K562 (cell line): ENCODE measurements around the gene USP15. TPM values are rescaled to one million over a fixed set of nuclear protein-coding genes. Genes with fewer than 3 reads are reported as not detected.

Experiments
- ATF3 ChIP-seq, 2 experiments: fragments of 450-650 bp in 1 of 2; sonication (generic) in 1 of 2; formaldehyde crosslinking in 1 of 2; IDR thresholded peaks in 1 of 2; conservative IDR thresholded peaks in 1 of 2; 2 replicates each; pipeline versions ENCODE4 v1.6.1 to v1.8.1; 2016 to 2023; ENCODE audit warnings: mild to moderate bottlenecking in 2 of 2, moderate library complexity in 2 of 2, inconsistent platforms in 1 of 2, missing genetic modification reagents in 1 of 2
- ELK1 ChIP-seq: sonication (generic); formaldehyde crosslinking; IDR thresholded peaks from 2 replicates; pipeline ENCODE4 v1.8.1; 2022; ENCODE audit warnings: missing genetic modification reagents
- FOXP1 ChIP-seq: sonication (generic); formaldehyde crosslinking; IDR thresholded peaks from 2 replicates; pipeline ENCODE4 v1.8.0; 2022; ENCODE audit warnings: mild to moderate bottlenecking, missing genetic modification reagents
- HDAC8 ChIP-seq: fragments of 450-650 bp; IDR thresholded peaks from 2 replicates; pipeline ENCODE4 v1.6.1; 2016; ENCODE audit warnings: mild to moderate bottlenecking, missing genetic modification characterization, moderate library complexity, missing compliant biosample characterization
- MTF1 ChIP-seq: fragments of 250-450 bp; sonication (Bioruptor Pico); IDR thresholded peaks from 2 replicates; pipeline ENCODE4 v1.9.0; 2021; ENCODE audit warnings: moderate library complexity, mild to moderate bottlenecking, inconsistent platforms, borderline replicate concordance
- NFIX ChIP-seq: fragments of 250-450 bp; sonication (Bioruptor Pico); IDR thresholded peaks from 2 replicates; pipeline ENCODE4 v1.4.0; 2020; ENCODE audit warnings: low read depth, mild to moderate bottlenecking, moderate library complexity
- RB1 ChIP-seq: fragments of 450-650 bp; IDR thresholded peaks from 2 replicates; pipeline ENCODE4 v1.6.1; 2017; ENCODE audit warnings: low read depth, mild to moderate bottlenecking
- RBM34 ChIP-seq: fragments of 200-400 bp; formaldehyde crosslinking; IDR thresholded peaks from 2 replicates; pipeline ENCODE4 v1.6.1; 2018; ENCODE audit warnings: low read length, borderline replicate concordance; ENCODE audit not compliant: insufficient read depth
- SMARCC2 ChIP-seq: fragments of 450-650 bp; IDR thresholded peaks from 2 replicates; pipeline ENCODE4 v1.6.1; 2017; ENCODE audit warnings: antibody characterized with exemption, moderate library complexity, mild to moderate bottlenecking, low read depth
- ZC3H11A ChIP-seq: IDR thresholded peaks from 2 replicates; pipeline ENCODE4 v1.6.1; 2012; ENCODE audit warnings: low read depth, low read length, improper control_type of control experiment
- ZHX1 ChIP-seq: fragments of 150-350 bp; conservative IDR thresholded peaks from 2 replicates; pipeline ENCODE4 v1.6.1; 2014; ENCODE audit warnings: low read length
- ZNF318 ChIP-seq, 2 experiments: fragments of 450-650 bp; IDR thresholded peaks; 2 replicates each; pipeline ENCODE4 v1.6.1; 2016; ENCODE audit warnings: mild to moderate bottlenecking in 2 of 2, borderline replicate concordance in 1 of 2, low read depth in 1 of 2, moderate library complexity in 1 of 2
- ZNF408 ChIP-seq: fragments of 250-450 bp; sonication (Bioruptor Pico); IDR thresholded peaks from 2 replicates; pipeline ENCODE4 v1.4.0; 2020; ENCODE audit warnings: low read depth, mild to moderate bottlenecking, moderate library complexity
- polyA plus RNA-seq, 8 experiments: library from polyadenylated mRNA; depleted of rRNA in 4 of 8; stranded (reverse) in 5 of 8; unstranded in 3 of 8; fragments of >200 nt; fragmentation: Nextera tagmentation in 2 of 8; fragmentation: Illumina TruSeq in 1 of 8; extraction: Ambion mirVana in 2 of 8; extraction: Trizol in 1 of 8; gene quantifications; 2 replicates each; pipeline versions ENCODE4 v1.2.1 to v1.2.3, GENCODE V29; 2011 to 2014; ENCODE audit warnings: inconsistent platforms in 1 of 8, missing spikeins in 1 of 8
- total RNA-seq, 7 experiments: library from RNA; depleted of rRNA in 6 of 7; stranded (reverse); fragments of >200 nt in 6 of 7; fragmentation: Illumina TruSeq in 2 of 7; extraction: Trizol in 2 of 7; gene quantifications; 2 replicates each; pipeline versions ENCODE4 v1.2.1 to v1.2.3, GENCODE V29; 2011 to 2021; ENCODE audit warnings: low replicate concordance in 1 of 7

USP15 gene
- total and polyA plus RNA-seq, 9 of the 15 experiments (the other 6 are each of a cell fraction or from before 2014, with no cell fraction given): 140 to 272 (median 182) TPM

- TF ChIP-seq NFIX (CRISPR knock-in tag) (no peak), MTF1 (CRISPR knock-in tag) (no peak), RB1 (no peak), ZNF318 (IDR thresholded peaks at IDR 0.05; ENCODE audit: borderline replicate concordance in 1 of 2, low read depth in 1 of 2) (no peak), ZNF408 (CRISPR knock-in tag) (no peak), SMARCC2 (peak; percentile 80), ELK1 (no peak), RBM34 (no peak), FOXP1 (CRISPR knock-in tag) (no peak), ATF3 (IDR thresholded peaks at IDR 0.05) (peak; percentile 69; the same call in 1 of the 2 replicates), ATF3 (CRISPR knock-in tag; conservative IDR thresholded peaks at IDR 0.05) (no peak), ZC3H11A (no peak), ZHX1 (no peak), HDAC8 (tag) (no peak)
Observed at GRCh38 chr12:62248873-62249272, 11.3 kb upstream of the USP15 start (continued).
